ENCODE results near the gene FAM186B.

FAM186B gene

GRCh38 chr12:49636574-49636973 lies 31.1 kb upstream of the FAM186B start:
- DNase-seq (ENCODE audit: low read depth, low spot score), result no peak
- in situ Hi-C loops (cut with HindIII; ENCODE audit: low sequenced_read_pairs), result no loop called here
- no peak overlapping the region for H3K4me3 ChIP-seq (ENCODE audit: low read depth, low read length)
- TF ChIP-seq CTCF (IDR thresholded peaks at IDR 0.05; ENCODE audit: low read depth, low read length), result no peak

- no peak overlapping the region for H3K4me3 ChIP-seq (ENCODE audit: low read depth, low read length)
- no peak for TF ChIP-seq CTCF (IDR thresholded peaks at IDR 0.05; ENCODE audit: low read depth, low read length)
- in situ Hi-C loops (cut with HindIII; ENCODE audit: low sequenced_read_pairs), result no loop called here
These were observed 30.2 kb upstream of the FAM186B start for GRCh38 chr12:49635656-49636055.

GRCh38 chr12:49635036-49635435 lies 29.6 kb upstream of the FAM186B start:
- DNase-seq (ENCODE audit: low read depth, low spot score), result no peak
- in situ Hi-C loops (cut with HindIII; ENCODE audit: low sequenced_read_pairs), result no loop called here
- no peak overlapping the region for H3K4me3 ChIP-seq (ENCODE audit: low read depth, low read length)
- no peak for TF ChIP-seq CTCF (IDR thresholded peaks at IDR 0.05; ENCODE audit: low read depth, low read length)

More at GRCh38 chr12:49635656-49636055, 30.2 kb upstream of the FAM186B start:
- no peak for DNase-seq (ENCODE audit: low read depth, low spot score)

DNA sequence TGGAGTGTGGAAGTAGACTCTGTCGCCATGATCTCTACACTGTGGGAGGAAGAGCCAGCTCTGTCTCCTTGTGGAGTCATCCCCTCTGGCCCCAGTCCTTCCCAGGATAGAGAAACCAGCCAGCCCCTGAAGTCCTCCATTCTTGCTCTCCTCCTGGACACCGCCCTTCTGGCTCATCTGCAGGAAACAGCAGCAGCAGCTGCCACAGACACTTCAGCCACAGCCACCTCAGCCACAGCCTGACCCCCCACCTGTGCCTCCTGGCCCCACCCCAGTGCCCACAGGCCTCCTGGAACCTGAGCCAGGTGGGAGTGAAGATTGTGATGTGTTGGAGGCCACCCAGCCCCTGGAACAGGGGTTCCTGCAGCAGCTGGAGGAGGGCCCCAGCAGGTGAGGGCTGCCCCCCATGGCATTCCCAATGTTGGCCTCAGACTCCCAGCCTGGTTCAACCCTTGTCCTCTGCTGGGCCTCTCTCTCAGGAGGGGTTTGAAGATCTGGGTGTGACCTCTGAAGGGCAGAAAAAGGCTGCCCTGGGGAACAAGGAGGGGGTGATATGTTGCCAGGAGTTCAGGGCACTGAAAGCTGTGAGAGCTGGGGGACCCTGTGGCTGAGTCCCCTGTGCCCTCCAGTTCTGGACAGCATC lies 28.4 kb upstream of the FAM186B start:
- no peak for TF ChIP-seq CTCF (IDR thresholded peaks at IDR 0.05; ENCODE audit: low read depth, low read length)
- no peak overlapping the region for H3K4me3 ChIP-seq (ENCODE audit: low read depth, low read length)
- in situ Hi-C loops (cut with HindIII; ENCODE audit: low sequenced_read_pairs), result no loop called here
- no peak for DNase-seq (ENCODE audit: low read depth, low spot score)

GRCh38 chr12:49632986-49633702 lies 27.7 kb upstream of the FAM186B start:
- TF ChIP-seq CTCF (IDR thresholded peaks at IDR 0.05; ENCODE audit: low read depth, low read length), result no peak
- no peak overlapping the region for H3K4me3 ChIP-seq (ENCODE audit: low read depth, low read length)
- in situ Hi-C loops (cut with HindIII; ENCODE audit: low sequenced_read_pairs), result no loop called here
- DNase-seq (ENCODE audit: low read depth, low spot score), result no peak

- no peak for DNase-seq (ENCODE audit: low read depth, low spot score)
- no peak overlapping the region for H3K4me3 ChIP-seq (ENCODE audit: low read depth, low read length)
- in situ Hi-C loops (cut with HindIII; ENCODE audit: low sequenced_read_pairs), result no loop called here
- TF ChIP-seq CTCF (IDR thresholded peaks at IDR 0.05; ENCODE audit: low read depth, low read length), result no peak
These were observed 27.0 kb upstream of the FAM186B start for GRCh38 chr12:49632401-49632800.
